HepG2 (cell line): ENCODE measurements around the gene TCF7L2. TPM values are rescaled to one million over a fixed set of nuclear protein-coding genes. Genes with fewer than 3 reads are reported as not detected.

Source experiments
- BRD4 ChIP-seq: sonication (generic); formaldehyde crosslinking; IDR thresholded peaks from 2 replicates; pipeline ENCODE4 v1.4.0; 2020; ENCODE audit warnings: missing genetic modification reagents
- DNMT1 ChIP-seq: sonication (generic); formaldehyde crosslinking; IDR thresholded peaks from 2 replicates; pipeline ENCODE4 v1.5.1; 2020; ENCODE audit warnings: mild to moderate bottlenecking, missing genetic modification reagents
- DR1 ChIP-seq: sonication (generic); formaldehyde crosslinking; IDR thresholded peaks from 2 replicates; pipeline ENCODE4 v1.8.0; 2021; ENCODE audit warnings: mild to moderate bottlenecking, missing genetic modification reagents, inconsistent platforms
- ELF3 ChIP-seq: IDR thresholded peaks from 2 replicates; pipeline ENCODE4 v1.6.1; 2016; ENCODE audit warnings: missing genetic modification reagents, missing compliant biosample characterization
- JDP2 ChIP-seq: sonication (generic); formaldehyde crosslinking; IDR thresholded peaks from 2 replicates; pipeline ENCODE4 v1.8.1; 2022; ENCODE audit warnings: missing genetic modification reagents, borderline replicate concordance
- KDM1A ChIP-seq: IDR thresholded peaks from 2 replicates; pipeline ENCODE4 v1.6.1; 2016; ENCODE audit warnings: missing compliant biosample characterization
- NCOA1 ChIP-seq: sonication (generic); formaldehyde crosslinking; IDR thresholded peaks from 2 replicates; pipeline ENCODE4 v1.9.0; 2021; ENCODE audit warnings: missing genetic modification reagents
- SIN3B ChIP-seq: fragments of 150-350 bp; IDR thresholded peaks from 2 replicates; pipeline ENCODE4 v1.6.1; 2014; ENCODE audit warnings: low read length
- SMAD3 ChIP-seq: sonication (generic); formaldehyde crosslinking; IDR thresholded peaks from 2 replicates; pipeline ENCODE4 v1.4.0; 2020; ENCODE audit warnings: missing genetic modification reagents
- ZBTB7A ChIP-seq: sonication (generic); formaldehyde crosslinking; IDR thresholded peaks from 2 replicates; pipeline ENCODE4 v1.8.0; 2022; ENCODE audit warnings: mild to moderate bottlenecking, missing genetic modification reagents
- ZNF225 ChIP-seq: sonication (generic); formaldehyde crosslinking; IDR thresholded peaks from 2 replicates; pipeline ENCODE4 v1.4.0; 2020; ENCODE audit warnings: mild to moderate bottlenecking, missing genetic modification reagents
- ZNF33A ChIP-seq: sonication (generic); formaldehyde crosslinking; IDR thresholded peaks from 2 replicates; pipeline ENCODE4 v1.5.1; 2020; ENCODE audit warnings: missing genetic modification reagents, mild to moderate bottlenecking, moderate library complexity, borderline replicate concordance
- ZNF670 ChIP-seq: sonication (generic); formaldehyde crosslinking; IDR thresholded peaks from 2 replicates; pipeline ENCODE4 v1.8.0; 2022; ENCODE audit warnings: mild to moderate bottlenecking, missing genetic modification reagents, borderline replicate concordance
- ZNF782 ChIP-seq: sonication (generic); formaldehyde crosslinking; IDR thresholded peaks from 2 replicates; pipeline ENCODE4 v1.4.0; 2020; ENCODE audit warnings: missing genetic modification reagents, mild to moderate bottlenecking, borderline replicate concordance
- ZSCAN21 ChIP-seq: sonication (generic); formaldehyde crosslinking; IDR thresholded peaks from 2 replicates; pipeline ENCODE4 v1.8.0; 2022; ENCODE audit warnings: mild to moderate bottlenecking, missing genetic modification reagents, moderate library complexity, borderline replicate concordance
- polyA plus RNA-seq, 8 experiments: library from polyadenylated mRNA; depleted of rRNA in 3 of 8; stranded (reverse) in 7 of 8; unstranded in 1 of 8; fragments of >200 nt; fragmentation: Illumina TruSeq in 4 of 8; extraction: Trizol in 4 of 8; gene quantifications; 2 replicates each; pipeline versions ENCODE4 v1.2.1 to v1.2.3, GENCODE V29; 2011 to 2016; ENCODE audit warnings: low read depth in 4 of 8, missing spikeins in 1 of 8, mixed read lengths in 1 of 8; ENCODE audit not compliant: insufficient read depth in 1 of 8
- total RNA-seq, 5 experiments: library from RNA; depleted of rRNA; stranded (reverse); fragments of >200 nt; fragmentation: Illumina TruSeq; extraction: Trizol; gene quantifications; 2 replicates each; pipeline ENCODE4 v1.2.3, GENCODE V29; 2016; ENCODE audit warnings: low read depth in 1 of 5
- TF ChIP-seq, protein P1 (sequence below): fragments of 450-650 bp; IDR thresholded peaks from 2 replicates; pipeline ENCODE4 v1.6.1; 2017; ENCODE audit warnings: mild to moderate bottlenecking
- TF ChIP-seq, protein P2 (sequence below): sonication (generic); formaldehyde crosslinking; IDR thresholded peaks from 2 replicates; pipeline ENCODE4 v1.8.1; 2022; ENCODE audit warnings: mild to moderate bottlenecking, missing genetic modification reagents
- TF ChIP-seq, protein P3 (sequence below): sonication (generic); formaldehyde crosslinking; IDR thresholded peaks from 2 replicates; pipeline ENCODE4 v1.4.0; 2020; ENCODE audit warnings: missing genetic modification reagents
- TF ChIP-seq, protein P4 (sequence below): sonication (generic); formaldehyde crosslinking; IDR thresholded peaks from 2 replicates; pipeline ENCODE4 v1.4.0; 2020; ENCODE audit warnings: missing genetic modification reagents

TCF7L2 gene
- total and polyA plus RNA-seq, 2 of the 13 experiments (the other 11 are each of a cell fraction or from before 2014, with no cell fraction given) = 3.9 to 13.7 TPM

- TF ChIP-seq, protein P1, sequence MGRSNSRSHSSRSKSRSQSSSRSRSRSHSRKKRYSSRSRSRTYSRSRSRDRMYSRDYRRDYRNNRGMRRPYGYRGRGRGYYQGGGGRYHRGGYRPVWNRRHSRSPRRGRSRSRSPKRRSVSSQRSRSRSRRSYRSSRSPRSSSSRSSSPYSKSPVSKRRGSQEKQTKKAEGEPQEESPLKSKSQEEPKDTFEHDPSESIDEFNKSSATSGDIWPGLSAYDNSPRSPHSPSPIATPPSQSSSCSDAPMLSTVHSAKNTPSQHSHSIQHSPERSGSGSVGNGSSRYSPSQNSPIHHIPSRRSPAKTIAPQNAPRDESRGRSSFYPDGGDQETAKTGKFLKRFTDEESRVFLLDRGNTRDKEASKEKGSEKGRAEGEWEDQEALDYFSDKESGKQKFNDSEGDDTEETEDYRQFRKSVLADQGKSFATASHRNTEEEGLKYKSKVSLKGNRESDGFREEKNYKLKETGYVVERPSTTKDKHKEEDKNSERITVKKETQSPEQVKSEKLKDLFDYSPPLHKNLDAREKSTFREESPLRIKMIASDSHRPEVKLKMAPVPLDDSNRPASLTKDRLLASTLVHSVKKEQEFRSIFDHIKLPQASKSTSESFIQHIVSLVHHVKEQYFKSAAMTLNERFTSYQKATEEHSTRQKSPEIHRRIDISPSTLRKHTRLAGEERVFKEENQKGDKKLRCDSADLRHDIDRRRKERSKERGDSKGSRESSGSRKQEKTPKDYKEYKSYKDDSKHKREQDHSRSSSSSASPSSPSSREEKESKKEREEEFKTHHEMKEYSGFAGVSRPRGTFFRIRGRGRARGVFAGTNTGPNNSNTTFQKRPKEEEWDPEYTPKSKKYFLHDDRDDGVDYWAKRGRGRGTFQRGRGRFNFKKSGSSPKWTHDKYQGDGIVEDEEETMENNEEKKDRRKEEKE = no peak
- no peak for TF ChIP-seq JDP2 (CRISPR knock-in tag)
- no peak for TF ChIP-seq BRD4 (CRISPR knock-in tag)
- no peak for TF ChIP-seq SIN3B
- TF ChIP-seq ZSCAN21 (CRISPR knock-in tag) = peak; percentile 50; the same call in 1 of the 2 replicates
- peak; percentile 80; the same call in 1 of the 2 replicates for TF ChIP-seq SMAD3 (CRISPR knock-in tag)
- TF ChIP-seq, protein P2, sequence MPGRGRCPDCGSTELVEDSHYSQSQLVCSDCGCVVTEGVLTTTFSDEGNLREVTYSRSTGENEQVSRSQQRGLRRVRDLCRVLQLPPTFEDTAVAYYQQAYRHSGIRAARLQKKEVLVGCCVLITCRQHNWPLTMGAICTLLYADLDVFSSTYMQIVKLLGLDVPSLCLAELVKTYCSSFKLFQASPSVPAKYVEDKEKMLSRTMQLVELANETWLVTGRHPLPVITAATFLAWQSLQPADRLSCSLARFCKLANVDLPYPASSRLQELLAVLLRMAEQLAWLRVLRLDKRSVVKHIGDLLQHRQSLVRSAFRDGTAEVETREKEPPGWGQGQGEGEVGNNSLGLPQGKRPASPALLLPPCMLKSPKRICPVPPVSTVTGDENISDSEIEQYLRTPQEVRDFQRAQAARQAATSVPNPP (CRISPR knock-in tag) = no peak
- TF ChIP-seq, protein P3, sequence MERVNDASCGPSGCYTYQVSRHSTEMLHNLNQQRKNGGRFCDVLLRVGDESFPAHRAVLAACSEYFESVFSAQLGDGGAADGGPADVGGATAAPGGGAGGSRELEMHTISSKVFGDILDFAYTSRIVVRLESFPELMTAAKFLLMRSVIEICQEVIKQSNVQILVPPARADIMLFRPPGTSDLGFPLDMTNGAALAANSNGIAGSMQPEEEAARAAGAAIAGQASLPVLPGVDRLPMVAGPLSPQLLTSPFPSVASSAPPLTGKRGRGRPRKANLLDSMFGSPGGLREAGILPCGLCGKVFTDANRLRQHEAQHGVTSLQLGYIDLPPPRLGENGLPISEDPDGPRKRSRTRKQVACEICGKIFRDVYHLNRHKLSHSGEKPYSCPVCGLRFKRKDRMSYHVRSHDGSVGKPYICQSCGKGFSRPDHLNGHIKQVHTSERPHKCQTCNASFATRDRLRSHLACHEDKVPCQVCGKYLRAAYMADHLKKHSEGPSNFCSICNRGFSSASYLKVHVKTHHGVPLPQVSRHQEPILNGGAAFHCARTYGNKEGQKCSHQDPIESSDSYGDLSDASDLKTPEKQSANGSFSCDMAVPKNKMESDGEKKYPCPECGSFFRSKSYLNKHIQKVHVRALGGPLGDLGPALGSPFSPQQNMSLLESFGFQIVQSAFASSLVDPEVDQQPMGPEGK (CRISPR knock-in tag) = peak; percentile 57; the same call in 1 of the 2 replicates
- no peak for TF ChIP-seq NCOA1 (CRISPR knock-in tag)
- TF ChIP-seq ZNF670 (CRISPR knock-in tag) = 0 out of 2 replicates have a peak, but pooled peaks have one; percentile 16
- no peak for TF ChIP-seq ZNF782 (CRISPR knock-in tag)
- TF ChIP-seq, protein P4, sequence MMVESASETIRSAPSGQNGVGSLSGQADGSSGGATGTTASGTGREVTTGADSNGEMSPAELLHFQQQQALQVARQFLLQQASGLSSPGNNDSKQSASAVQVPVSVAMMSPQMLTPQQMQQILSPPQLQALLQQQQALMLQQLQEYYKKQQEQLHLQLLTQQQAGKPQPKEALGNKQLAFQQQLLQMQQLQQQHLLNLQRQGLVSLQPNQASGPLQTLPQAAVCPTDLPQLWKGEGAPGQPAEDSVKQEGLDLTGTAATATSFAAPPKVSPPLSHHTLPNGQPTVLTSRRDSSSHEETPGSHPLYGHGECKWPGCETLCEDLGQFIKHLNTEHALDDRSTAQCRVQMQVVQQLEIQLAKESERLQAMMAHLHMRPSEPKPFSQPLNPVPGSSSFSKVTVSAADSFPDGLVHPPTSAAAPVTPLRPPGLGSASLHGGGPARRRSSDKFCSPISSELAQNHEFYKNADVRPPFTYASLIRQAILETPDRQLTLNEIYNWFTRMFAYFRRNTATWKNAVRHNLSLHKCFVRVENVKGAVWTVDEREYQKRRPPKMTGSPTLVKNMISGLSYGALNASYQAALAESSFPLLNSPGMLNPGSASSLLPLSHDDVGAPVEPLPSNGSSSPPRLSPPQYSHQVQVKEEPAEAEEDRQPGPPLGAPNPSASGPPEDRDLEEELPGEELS (CRISPR knock-in tag) = peak; percentile 92
- peak; percentile 92 for TF ChIP-seq ELF3 (CRISPR knock-in tag)
- TF ChIP-seq ZNF225 (CRISPR knock-in tag) = no peak
- TF ChIP-seq DNMT1 = no peak
- no peak; the same call in 1 of the 2 replicates for TF ChIP-seq KDM1A (CRISPR knock-in tag)
- TF ChIP-seq ZNF33A (CRISPR knock-in tag) = no peak
- TF ChIP-seq DR1 (CRISPR knock-in tag) = no peak
- peak; percentile 50; the same call in 1 of the 2 replicates for TF ChIP-seq ZBTB7A (CRISPR knock-in tag)
Observed at GRCh38 chr10:113007343-113007771, 57.3 kb downstream of the TCF7L2 start (continued).
